Caki2 (cell line): ENCODE results near the gene CTNNA3. TPM values are rescaled to one million over a fixed set of nuclear protein-coding genes. Genes with fewer than 3 reads are reported as not detected.
A peak's percentile ranks its signal among the peaks of the same experiment; 100 is the strongest.
"Not testable (repeated sequence)": the region's sequence is repeated elsewhere in the genome, so short reads cannot be mapped to it uniquely, and the experiment has no call there.

Experiments
- DNase-seq: peaks from one replicate; pipeline ENCODE4 v3.0.0-alpha.2; 2015; ENCODE audit warnings: low read depth
- in situ Hi-C: cut with HindIII; loops from 2 replicates; pipeline ENCODE4 v1.10.0; 2016; ENCODE audit warnings: low sequenced_read_pairs, low pct_unique_long_range_greater_than_20kb, mixed read lengths
- total RNA-seq: library from RNA; depleted of rRNA; stranded (reverse); fragments of >200 nt; shearing (Covaris generic); gene quantifications from 2 replicates; pipeline ENCODE4 v1.2.3, GENCODE V29; 2014; ENCODE audit warnings: low replicate concordance

CTNNA3 gene
- total RNA-seq, 1 experiment from 2014 or later = not detected

DNA sequence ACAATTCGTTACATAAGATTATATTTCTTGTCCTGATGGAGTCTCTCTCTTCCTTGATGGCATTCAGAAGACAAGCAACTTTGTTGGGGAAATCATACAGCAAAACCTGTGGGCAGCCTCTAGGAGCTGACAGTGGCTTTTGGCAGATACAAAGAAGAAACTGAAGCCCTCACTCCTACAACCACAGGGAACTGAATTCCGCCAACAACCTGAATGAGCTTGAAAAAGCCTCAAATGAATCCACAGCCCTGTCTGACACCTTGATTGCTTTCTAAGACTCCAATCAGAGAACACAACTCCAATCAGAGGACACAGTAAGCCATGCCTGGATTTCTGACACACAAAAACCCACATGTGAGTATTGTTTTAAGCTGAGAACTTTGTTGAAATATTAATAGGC is 1346.9 kb downstream of the CTNNA3 start:
- in situ Hi-C loops = no loop called here

GRCh38 chr10:66337211-66337610 is 1358.8 kb downstream of the CTNNA3 start:
- no peak for DNase-seq
- in situ Hi-C loops = no loop called here

More for the DNA sequence above, 1346.9 kb downstream of the CTNNA3 start:
- no peak for DNase-seq

DNA sequence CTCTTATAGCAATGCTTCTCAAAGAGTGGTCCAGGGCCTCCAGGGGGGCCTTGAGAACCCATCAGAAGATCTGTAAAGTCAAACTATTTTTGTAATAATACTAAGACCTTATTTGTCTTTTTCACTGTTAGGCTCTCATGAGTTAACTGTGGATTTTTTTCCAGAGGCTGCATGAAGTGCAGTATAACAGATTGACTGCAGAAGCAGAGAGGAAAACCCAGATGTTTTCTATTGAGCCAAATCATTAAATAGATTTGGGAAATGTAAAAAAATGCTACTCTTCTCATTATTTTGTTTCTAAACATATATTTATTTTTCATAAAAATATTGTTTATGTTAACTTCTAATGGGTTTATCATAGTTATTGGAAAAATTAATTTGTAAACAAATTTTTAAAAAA is 1359.2 kb downstream of the CTNNA3 start:
- in situ Hi-C loops = no loop called here
- no peak for DNase-seq

DNA sequence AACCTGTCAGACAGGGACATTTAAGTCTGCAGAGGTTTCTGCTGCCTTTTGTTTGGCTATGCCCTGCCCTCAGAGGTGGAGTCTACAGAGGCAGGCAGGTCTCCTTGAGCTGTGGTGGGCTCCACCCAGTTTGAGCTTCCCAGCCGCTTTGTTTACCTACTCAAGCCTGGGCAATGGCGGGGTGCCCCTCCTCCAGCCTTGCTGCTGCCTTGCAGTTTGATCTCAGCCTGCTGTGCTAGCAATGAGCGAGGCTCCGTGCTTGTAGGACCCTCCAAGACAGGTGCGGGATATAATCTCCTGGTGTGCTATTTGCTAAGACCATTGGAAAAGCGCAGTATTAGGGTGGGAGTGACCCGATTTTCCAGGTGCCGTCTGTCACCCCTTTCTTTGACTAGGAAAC is 1360.2 kb downstream of the CTNNA3 start:
- DNase-seq, in situ Hi-C loops: not testable (repeated sequence)

- in situ Hi-C loops = no loop called here
- DNase-seq = no peak
Observed at GRCh38 chr10:66329147-66329546, 1366.8 kb downstream of the CTNNA3 start.

DNA sequence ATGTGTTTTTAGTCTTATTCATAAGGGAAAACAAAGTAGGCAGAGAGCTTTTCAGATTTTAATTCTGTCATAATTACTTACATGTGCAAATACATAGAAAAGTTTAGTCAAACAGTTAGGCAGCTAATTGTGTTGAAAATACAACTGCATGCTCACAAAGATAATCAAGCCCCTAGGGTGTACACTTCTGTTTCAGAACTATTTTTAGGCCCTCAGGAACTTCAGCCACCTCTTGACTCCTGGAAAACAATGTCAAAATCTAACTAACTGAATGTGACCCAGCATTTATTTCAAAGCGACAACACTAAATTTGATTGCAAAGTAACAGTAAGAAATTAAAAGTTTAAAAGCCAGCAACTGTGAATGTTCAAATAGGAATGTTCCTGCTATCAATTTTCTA is 1369.1 kb downstream of the CTNNA3 start:
- no peak for DNase-seq
- in situ Hi-C loops = no loop called here

DNA sequence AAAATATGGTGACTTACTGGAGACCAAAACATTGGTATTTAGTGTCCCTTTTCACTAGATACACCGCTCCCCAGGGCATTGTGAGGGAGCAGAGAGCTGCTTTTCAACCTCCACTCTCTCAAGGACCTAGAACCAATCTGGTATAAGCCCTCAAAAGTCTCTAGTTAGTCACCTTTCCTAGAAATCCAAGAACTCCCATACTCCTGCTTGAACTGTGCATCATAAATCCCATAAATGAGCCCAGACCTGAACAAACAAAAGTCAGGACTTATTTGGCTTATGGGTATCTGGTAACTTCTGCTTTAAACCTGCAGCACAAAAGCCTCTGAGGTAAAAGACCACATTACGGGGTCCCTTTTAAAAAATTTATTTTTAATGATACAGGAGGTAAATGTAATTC is 1373.2 kb downstream of the CTNNA3 start:
- DNase-seq = no peak
- in situ Hi-C loops = no loop called here

- in situ Hi-C loops = no loop called here
- DNase-seq = no peak
Observed at GRCh38 chr10:66321723-66322665, 1374.0 kb downstream of the CTNNA3 start.

GRCh38 chr10:66318761-66319160 is 1377.2 kb downstream of the CTNNA3 start:
- DNase-seq = no peak
- in situ Hi-C loops = no loop called here

DNA sequence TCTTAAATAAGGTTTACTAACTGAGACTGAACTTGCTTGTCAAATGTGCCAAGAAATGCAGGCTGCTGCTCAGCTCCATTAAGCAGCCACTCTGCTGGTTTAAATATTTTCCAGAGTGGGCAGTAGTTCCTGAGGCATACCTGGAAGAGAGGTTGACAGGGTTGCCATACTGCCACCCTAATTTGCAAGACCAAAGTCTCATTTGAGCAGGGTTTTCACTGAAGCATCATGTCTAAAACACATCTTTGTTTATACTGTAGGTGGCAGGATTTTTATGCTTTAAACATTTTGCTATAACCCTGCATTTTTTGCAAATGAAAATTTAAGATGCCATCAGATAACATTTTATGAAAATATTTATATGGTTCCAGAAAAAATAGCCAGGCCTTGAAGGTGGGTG is 1388.2 kb downstream of the CTNNA3 start:
- DNase-seq = peak; percentile 2
- in situ Hi-C loops = no loop called here

GRCh38 chr10:66301078-66301477 is 1394.9 kb downstream of the CTNNA3 start:
- in situ Hi-C loops = no loop called here

GRCh38 chr10:66295602-66296001 is 1400.4 kb downstream of the CTNNA3 start:
- no peak for DNase-seq
- in situ Hi-C loops = no loop called here

More at GRCh38 chr10:66301078-66301477, 1394.9 kb downstream of the CTNNA3 start:
- no peak for DNase-seq

DNA sequence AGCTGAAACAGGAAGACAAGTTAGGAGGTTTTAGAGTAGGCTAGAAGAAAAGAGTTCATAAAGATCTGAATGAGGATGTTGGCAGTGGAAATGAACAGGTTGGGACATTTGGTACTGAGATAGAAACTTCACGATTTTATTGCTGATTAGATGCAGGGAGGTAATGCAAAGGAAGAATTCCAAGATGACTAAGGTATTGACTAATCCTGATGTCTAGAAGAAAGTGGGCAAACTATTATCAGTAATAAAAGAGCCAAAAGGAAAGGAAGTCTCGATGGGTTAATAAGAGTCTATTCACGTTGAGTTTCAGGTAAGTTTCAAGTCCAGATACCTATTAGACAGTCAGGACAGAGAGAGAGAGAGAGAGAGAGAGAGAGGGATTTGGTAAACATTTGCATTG is 1401.5 kb downstream of the CTNNA3 start:
- DNase-seq = no peak
- in situ Hi-C loops = no loop called here

DNA sequence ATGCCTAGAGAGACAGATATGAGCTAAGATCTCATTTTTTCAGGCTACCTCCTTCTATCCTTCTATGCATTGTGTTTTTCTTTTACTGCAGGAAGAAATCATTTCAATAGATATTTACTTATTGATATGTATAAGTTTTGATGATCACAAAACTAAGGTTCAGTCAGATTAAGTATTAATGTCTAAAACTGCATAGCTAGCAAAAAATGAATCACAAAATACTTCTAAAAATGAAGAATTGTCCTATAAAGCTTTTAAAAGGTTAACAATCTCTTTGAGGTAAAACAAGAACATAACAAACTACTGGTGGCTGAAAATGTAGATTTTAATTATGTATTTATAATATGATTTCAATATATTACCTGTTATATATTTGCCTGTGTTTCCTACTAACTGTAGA is 1403.1 kb downstream of the CTNNA3 start:
- DNase-seq = no peak

GRCh38 chr10:66292456-66292855 is 1403.5 kb downstream of the CTNNA3 start:
- in situ Hi-C loops = no loop called here
- DNase-seq = no peak

More for the DNA sequence above, 1403.1 kb downstream of the CTNNA3 start:
- in situ Hi-C loops = no loop called here

DNA sequence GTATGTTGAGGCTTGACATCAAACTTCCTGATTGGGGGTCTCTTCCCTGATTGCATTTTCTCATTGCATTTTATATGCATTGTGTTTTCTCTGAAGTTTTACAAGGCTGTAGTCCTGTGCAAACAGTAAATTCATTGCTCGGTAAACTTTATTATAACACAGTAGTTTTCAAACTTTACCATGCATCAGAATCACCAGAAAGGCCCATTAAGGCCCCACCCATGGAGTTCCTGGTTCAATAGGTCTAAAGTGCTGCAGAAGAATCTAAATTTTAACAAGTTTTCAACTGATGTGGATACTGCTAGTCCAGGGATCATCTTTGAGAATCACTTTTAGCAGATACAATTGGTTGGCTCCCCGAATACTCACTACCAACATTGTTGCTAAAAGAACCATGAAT is 1404.9 kb downstream of the CTNNA3 start:
- DNase-seq = no peak
- in situ Hi-C loops = no loop called here

DNA sequence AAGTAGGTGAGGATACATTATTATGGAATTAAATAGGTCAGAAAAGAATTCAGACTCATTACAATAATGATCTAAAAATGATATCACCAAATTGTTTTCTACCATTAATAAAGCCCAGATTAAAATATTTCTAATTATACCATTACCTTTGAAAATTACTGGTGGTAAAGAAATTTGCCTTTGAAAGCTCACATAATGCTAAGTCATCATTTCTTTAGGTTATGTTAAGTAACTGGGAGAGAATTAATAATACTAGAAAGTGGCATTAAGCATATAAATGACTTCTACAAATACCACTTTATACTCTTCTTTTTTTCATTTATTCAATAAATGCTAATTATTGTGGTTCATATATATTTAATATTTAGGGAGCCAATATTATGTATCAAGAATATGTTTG is 1411.4 kb downstream of the CTNNA3 start:
- in situ Hi-C loops = no loop called here

GRCh38 chr10:66283874-66284464 is 1412.0 kb downstream of the CTNNA3 start:
- DNase-seq = no peak
- in situ Hi-C loops = no loop called here

More for the DNA sequence above, 1411.4 kb downstream of the CTNNA3 start:
- DNase-seq = no peak

GRCh38 chr10:66283064-66283463 is 1412.9 kb downstream of the CTNNA3 start:
- no peak for DNase-seq
- in situ Hi-C loops = no loop called here
